Neutrophil (primary cell): ENCODE results near the gene TMTC2.
"Not testable (repeated sequence)": the region's sequence is repeated elsewhere in the genome, so short reads cannot be mapped to it uniquely, and the experiment has no call there.

Experiments used
- H3K27ac ChIP-seq: fragments of 200-600 bp; sonication (generic); 2 replicates; pipeline ENCODE4 v1.5.1; 2016; ENCODE audit warnings: mild to moderate bottlenecking, moderate library complexity
- H3K27me3 ChIP-seq: fragments of 200-600 bp; sonication (generic); 2 replicates; pipeline ENCODE4 v1.6.0; 2016; ENCODE audit warnings: mild to moderate bottlenecking
- H3K36me3 ChIP-seq: fragments of 200-600 bp; sonication (generic); 2 replicates; pipeline ENCODE4 v1.5.1; 2017
- H3K4me1 ChIP-seq, 2 experiments: fragments of 200-600 bp in 1 of 2; sonication (generic) in 1 of 2; 1 replicate in 1 of 2; 2 replicates in 1 of 2; pipeline versions ENCODE4 v1.5.1 to v1.6.1; 2013 to 2016; ENCODE audit warnings: low read depth in 1 of 2, low read length in 1 of 2, mild to moderate bottlenecking in 1 of 2, moderate library complexity in 1 of 2; ENCODE audit not compliant: control insufficient read depth in 1 of 2, insufficient read depth in 1 of 2
- H3K4me3 ChIP-seq, 2 experiments: fragments of 200-600 bp in 1 of 2; sonication (generic) in 1 of 2; 1 replicate in 1 of 2; 2 replicates in 1 of 2; pipeline ENCODE4 v1.5.1; 2013 to 2016; ENCODE audit warnings: low read depth in 1 of 2, low read length in 1 of 2, mild to moderate bottlenecking in 1 of 2, moderate library complexity in 1 of 2
- H3K9me3 ChIP-seq: fragments of 200-600 bp; sonication (generic); 2 replicates; pipeline ENCODE4 v1.5.1; 2016
- TF ChIP-seq, protein P1 (sequence below): fragments of 200-600 bp; sonication (generic); IDR thresholded peaks from 2 replicates; pipeline ENCODE4 v1.5.1; 2016; ENCODE audit warnings: antibody characterized with exemption

Gene TMTC2

DNA sequence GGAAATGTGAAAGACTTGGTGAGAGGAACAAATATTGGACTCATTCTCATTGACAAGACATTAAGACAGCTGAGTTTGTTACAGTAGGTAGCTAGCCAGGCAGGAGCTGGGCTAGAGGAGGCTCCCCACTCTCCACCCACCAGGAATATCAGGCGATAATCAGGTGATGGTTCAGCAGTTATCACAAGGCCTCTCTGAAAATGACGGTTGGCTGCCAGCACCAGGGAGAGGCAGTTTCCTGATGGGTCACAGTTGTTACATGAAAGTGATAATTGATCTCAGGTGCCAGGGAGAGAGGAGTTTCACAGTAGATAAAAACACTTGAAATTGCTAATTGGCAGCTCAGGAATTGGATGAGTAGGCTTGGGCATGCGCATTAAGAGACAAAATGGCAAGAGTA, 116.5 kb downstream of the TMTC2 start:
- Histone ChIP-seq H3K27ac (no peak overlapping the region), H3K4me1 (no peaks in the 10 kb centered on the region), H3K27me3 (no peaks in the 10 kb centered on the region), H3K9me3 (no peaks in the 10 kb centered on the region), H3K36me3 (no peaks in the 10 kb centered on the region), H3K4me3 (no peak overlapping the region)
- TF ChIP-seq, protein P1, sequence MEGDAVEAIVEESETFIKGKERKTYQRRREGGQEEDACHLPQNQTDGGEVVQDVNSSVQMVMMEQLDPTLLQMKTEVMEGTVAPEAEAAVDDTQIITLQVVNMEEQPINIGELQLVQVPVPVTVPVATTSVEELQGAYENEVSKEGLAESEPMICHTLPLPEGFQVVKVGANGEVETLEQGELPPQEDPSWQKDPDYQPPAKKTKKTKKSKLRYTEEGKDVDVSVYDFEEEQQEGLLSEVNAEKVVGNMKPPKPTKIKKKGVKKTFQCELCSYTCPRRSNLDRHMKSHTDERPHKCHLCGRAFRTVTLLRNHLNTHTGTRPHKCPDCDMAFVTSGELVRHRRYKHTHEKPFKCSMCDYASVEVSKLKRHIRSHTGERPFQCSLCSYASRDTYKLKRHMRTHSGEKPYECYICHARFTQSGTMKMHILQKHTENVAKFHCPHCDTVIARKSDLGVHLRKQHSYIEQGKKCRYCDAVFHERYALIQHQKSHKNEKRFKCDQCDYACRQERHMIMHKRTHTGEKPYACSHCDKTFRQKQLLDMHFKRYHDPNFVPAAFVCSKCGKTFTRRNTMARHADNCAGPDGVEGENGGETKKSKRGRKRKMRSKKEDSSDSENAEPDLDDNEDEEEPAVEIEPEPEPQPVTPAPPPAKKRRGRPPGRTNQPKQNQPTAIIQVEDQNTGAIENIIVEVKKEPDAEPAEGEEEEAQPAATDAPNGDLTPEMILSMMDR: no peak

GRCh38 chr12:82804601-82805000, 117.9 kb downstream of the TMTC2 start:
- no peak overlapping the region for H3K27ac ChIP-seq
- H3K36me3 ChIP-seq: no peaks in the 10 kb centered on the region
- no peak overlapping the region for H3K4me3 ChIP-seq
- H3K9me3 ChIP-seq: no peaks in the 10 kb centered on the region
- TF ChIP-seq, protein P1: no peak
- H3K27me3 ChIP-seq: no peaks in the 10 kb centered on the region
- no peaks in the 10 kb centered on the region for H3K4me1 ChIP-seq

- H3K27me3 ChIP-seq, H3K4me3 ChIP-seq, H3K4me1 ChIP-seq, H3K36me3 ChIP-seq, H3K9me3 ChIP-seq, H3K27ac ChIP-seq: not testable (repeated sequence)
These were observed 118.3 kb downstream of the TMTC2 start for GRCh38 chr12:82805004-82805403.

GRCh38 chr12:82805812-82806497, 119.2 kb downstream of the TMTC2 start:
- Histone ChIP-seq H3K36me3 (no peaks in the 10 kb centered on the region), H3K27me3 (no peaks in the 10 kb centered on the region), H3K4me1 (no peaks in the 10 kb centered on the region), H3K27ac (no peak overlapping the region), H3K9me3 (no peaks in the 10 kb centered on the region), H3K4me3 (no peak overlapping the region)
- TF ChIP-seq, protein P1: no peak

- Histone ChIP-seq H3K4me1 (no peaks in the 10 kb centered on the region), H3K27me3 (no peaks in the 10 kb centered on the region), H3K36me3 (no peaks in the 10 kb centered on the region), H3K27ac (no peak overlapping the region), H3K4me3 (no peak overlapping the region), H3K9me3 (no peaks in the 10 kb centered on the region)
- TF ChIP-seq, protein P1: no peak
These were observed 120.5 kb downstream of the TMTC2 start for GRCh38 chr12:82807132-82807737.

DNA sequence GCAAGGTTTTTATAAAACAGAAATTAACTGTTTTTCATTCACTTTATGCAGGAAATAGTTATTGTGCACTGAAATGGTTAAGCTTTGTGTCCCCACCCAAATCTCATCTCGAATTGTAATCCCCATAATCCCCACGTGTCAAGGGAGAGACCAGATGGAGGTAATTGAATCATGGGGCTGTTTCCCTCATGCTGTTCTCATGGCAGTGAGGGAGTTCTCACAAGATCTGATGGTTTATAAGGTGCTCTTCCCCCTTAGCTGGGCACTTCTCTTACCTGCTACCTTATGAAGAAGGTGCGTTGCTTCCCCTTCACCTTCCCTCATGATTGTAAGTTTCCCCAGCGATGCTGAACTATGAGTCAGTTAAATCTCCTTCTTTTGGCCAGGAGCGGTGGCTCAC, 123.9 kb downstream of the TMTC2 start:
- Histone ChIP-seq H3K36me3 (no peaks in the 10 kb centered on the region), H3K4me1 (no peaks in the 10 kb centered on the region), H3K27ac (no peak overlapping the region), H3K4me3 (no peak overlapping the region), H3K9me3 (no peaks in the 10 kb centered on the region), H3K27me3 (no peaks in the 10 kb centered on the region)
- TF ChIP-seq, protein P1: no peak
